Neural cell (in vitro differentiated cells): ENCODE measurements around the gene SDF2. TPM values are rescaled to one million over a fixed set of nuclear protein-coding genes. Genes with fewer than 3 reads are reported as not detected.

Experiments
- H2AFZ ChIP-seq: fragments of 200-600, 300-800 bp; sonication (generic), shearing (Covaris generic); 2 replicates; pipeline ENCODE4 v1.6.0; 2014; ENCODE audit warnings: low read depth, mild to moderate bottlenecking, antibody characterized with exemption, low read length, moderate library complexity
- H3F3A ChIP-seq: fragments of 200-600 bp; shearing (Covaris generic); 2 replicates; pipeline ENCODE4 v1.6.1; 2016; ENCODE audit warnings: mild to moderate bottlenecking, moderate library complexity, mixed read lengths, antibody characterized with exemption, low read length; ENCODE audit not compliant: insufficient read depth, poor library complexity, severe bottlenecking
- H3K27ac ChIP-seq: fragments of 200-600, 300-800 bp; sonication (generic), shearing (Covaris generic); 2 replicates; pipeline ENCODE4 v1.5.1; 2014; ENCODE audit warnings: mild to moderate bottlenecking, low read length, moderate library complexity
- H3K27me3 ChIP-seq: fragments of 300-800, 200-600 bp; sonication (generic), shearing (Covaris generic); 2 replicates; pipeline ENCODE4 v1.6.0; 2014; ENCODE audit warnings: mild to moderate bottlenecking, low read depth, low read length, moderate library complexity; ENCODE audit not compliant: insufficient read depth
- H3K36me3 ChIP-seq: fragments of 300-800, 200-600 bp; sonication (generic), shearing (Covaris generic); 2 replicates; pipeline ENCODE4 v1.5.1; 2014; ENCODE audit warnings: mild to moderate bottlenecking, antibody characterized with exemption, low read length, moderate library complexity; ENCODE audit not compliant: insufficient read depth
- H3K4me2 ChIP-seq: fragments of 300-800, 200-600 bp; sonication (generic), shearing (Covaris generic); 2 replicates; pipeline ENCODE4 v1.6.0; 2014; ENCODE audit warnings: mild to moderate bottlenecking, low read length
- H3K4me3 ChIP-seq: fragments of 300-800, 200-600 bp; sonication (generic), shearing (Covaris generic); 2 replicates; pipeline ENCODE4 v1.5.1; 2014; ENCODE audit warnings: mild to moderate bottlenecking, low read length, moderate library complexity
- H3K79me2 ChIP-seq: fragments of 200-600 bp; shearing (Covaris generic); replicated peaks from 2 replicates; pipeline ENCODE4 v1.6.0; 2014; ENCODE audit warnings: mild to moderate bottlenecking, low read length, moderate library complexity; ENCODE audit not compliant: insufficient read depth
- H3K9ac ChIP-seq: fragments of 300-800, 200-600 bp; sonication (generic), shearing (Covaris generic); 2 replicates; pipeline ENCODE4 v1.6.1; 2016; ENCODE audit warnings: mild to moderate bottlenecking, low read length, mixed read lengths
- H3K9me2 ChIP-seq: fragments of 200-600 bp; shearing (Covaris generic); 2 replicates; pipeline ENCODE4 v1.6.1; 2016; ENCODE audit warnings: mild to moderate bottlenecking, low read length, mixed read lengths; ENCODE audit not compliant: insufficient read depth
- H3K9me3 ChIP-seq: fragments of 200-600, 300-800 bp; sonication (generic), shearing (Covaris generic); 2 replicates; pipeline ENCODE4 v1.6.1; 2016; ENCODE audit warnings: mild to moderate bottlenecking, mixed run types, low read length, moderate library complexity, mixed read lengths
- H4K20me1 ChIP-seq: fragments of 200-600 bp; shearing (Covaris generic); 2 replicates; pipeline ENCODE4 v1.6.1; 2016; ENCODE audit warnings: mild to moderate bottlenecking, mixed run types; ENCODE audit not compliant: insufficient read depth
- EP300 ChIP-seq: fragments of 450-650 bp; conservative IDR thresholded peaks from 2 replicates; pipeline ENCODE4 v1.6.1; 2014; ENCODE audit warnings: antibody characterized with exemption, mild to moderate bottlenecking, moderate library complexity; ENCODE audit not compliant: poor library complexity, severe bottlenecking
- EZH2 ChIP-seq: fragments of 200-600, 300-800 bp; shearing (Covaris generic), sonication (generic); IDR thresholded peaks from 2 replicates; pipeline ENCODE4 v1.6.1; 2014; ENCODE audit warnings: antibody characterized with exemption, low read length, borderline replicate concordance, mild to moderate bottlenecking; ENCODE audit not compliant: insufficient read depth, poor library complexity, severe bottlenecking
- MXI1 ChIP-seq: fragments of 450-650 bp; conservative IDR thresholded peaks from 2 replicates; pipeline ENCODE4 v1.6.1; 2014; ENCODE audit warnings: antibody characterized with exemption, mild to moderate bottlenecking; ENCODE audit not compliant: poor library complexity, severe bottlenecking
- POLR2AphosphoS5 ChIP-seq: IDR thresholded peaks from 2 replicates; pipeline ENCODE4 v1.6.1; 2012
- RAD21 ChIP-seq: fragments of 450-650 bp; conservative IDR thresholded peaks from 2 replicates; pipeline ENCODE4 v1.6.1; 2014; ENCODE audit warnings: antibody characterized with exemption, mild to moderate bottlenecking, moderate library complexity
- SMC3 ChIP-seq: fragments of 450-650 bp; conservative IDR thresholded peaks from 2 replicates; pipeline ENCODE4 v1.6.1; 2014; ENCODE audit warnings: antibody characterized with exemption, mild to moderate bottlenecking, moderate library complexity; ENCODE audit not compliant: poor library complexity
- TAF1 ChIP-seq: IDR thresholded peaks from 2 replicates; pipeline ENCODE4 v1.6.1; 2012; ENCODE audit warnings: low read depth
- polyA plus RNA-seq: library from polyadenylated mRNA; depleted of rRNA; stranded (reverse); fragments of >200 nt; gene quantifications from 2 replicates; pipeline ENCODE4 v1.2.3, GENCODE V29; 2014
- TF ChIP-seq, protein P1 (sequence below): fragments of 450-650 bp; IDR thresholded peaks from 2 replicates; pipeline ENCODE4 v1.5.1; 2014; ENCODE audit warnings: antibody characterized with exemption, mild to moderate bottlenecking, moderate library complexity; ENCODE audit not compliant: poor library complexity, severe bottlenecking
- TF ChIP-seq, protein P2 (sequence below): IDR thresholded peaks from 2 replicates; pipeline ENCODE4 v1.6.1; 2012; ENCODE audit warnings: borderline replicate concordance

Gene SDF2
- polyA plus RNA-seq, 1 donor from 2014 or later, result 129 TPM

GRCh38 chr17:28657756-28658155 lies 4.0 kb downstream of the SDF2 start:
- Histone ChIP-seq H3F3A (no peaks in the 10 kb centered on the region), H3K9ac (no peak overlapping the region), H3K27ac (no peak overlapping the region), H4K20me1 (no peaks in the 10 kb centered on the region), H3K79me2 (peaks cover 37% of the 10 kb centered on the region), H3K27me3 (no peaks in the 10 kb centered on the region), H3K36me3 (no peaks in the 10 kb centered on the region), H2AFZ (no peak overlapping the region), H3K9me2 (no peaks in the 10 kb centered on the region), H3K4me3 (no peak overlapping the region), H3K9me3 (no peaks in the 10 kb centered on the region), H3K4me2 (no peak overlapping the region)
- TF ChIP-seq EP300, result no peak
- TF ChIP-seq RAD21, result no peak
- no peak for TF ChIP-seq TAF1
- no peak for TF ChIP-seq SMC3
- TF ChIP-seq, protein P1, sequence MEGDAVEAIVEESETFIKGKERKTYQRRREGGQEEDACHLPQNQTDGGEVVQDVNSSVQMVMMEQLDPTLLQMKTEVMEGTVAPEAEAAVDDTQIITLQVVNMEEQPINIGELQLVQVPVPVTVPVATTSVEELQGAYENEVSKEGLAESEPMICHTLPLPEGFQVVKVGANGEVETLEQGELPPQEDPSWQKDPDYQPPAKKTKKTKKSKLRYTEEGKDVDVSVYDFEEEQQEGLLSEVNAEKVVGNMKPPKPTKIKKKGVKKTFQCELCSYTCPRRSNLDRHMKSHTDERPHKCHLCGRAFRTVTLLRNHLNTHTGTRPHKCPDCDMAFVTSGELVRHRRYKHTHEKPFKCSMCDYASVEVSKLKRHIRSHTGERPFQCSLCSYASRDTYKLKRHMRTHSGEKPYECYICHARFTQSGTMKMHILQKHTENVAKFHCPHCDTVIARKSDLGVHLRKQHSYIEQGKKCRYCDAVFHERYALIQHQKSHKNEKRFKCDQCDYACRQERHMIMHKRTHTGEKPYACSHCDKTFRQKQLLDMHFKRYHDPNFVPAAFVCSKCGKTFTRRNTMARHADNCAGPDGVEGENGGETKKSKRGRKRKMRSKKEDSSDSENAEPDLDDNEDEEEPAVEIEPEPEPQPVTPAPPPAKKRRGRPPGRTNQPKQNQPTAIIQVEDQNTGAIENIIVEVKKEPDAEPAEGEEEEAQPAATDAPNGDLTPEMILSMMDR, result no peak
- TF ChIP-seq, protein P2, sequence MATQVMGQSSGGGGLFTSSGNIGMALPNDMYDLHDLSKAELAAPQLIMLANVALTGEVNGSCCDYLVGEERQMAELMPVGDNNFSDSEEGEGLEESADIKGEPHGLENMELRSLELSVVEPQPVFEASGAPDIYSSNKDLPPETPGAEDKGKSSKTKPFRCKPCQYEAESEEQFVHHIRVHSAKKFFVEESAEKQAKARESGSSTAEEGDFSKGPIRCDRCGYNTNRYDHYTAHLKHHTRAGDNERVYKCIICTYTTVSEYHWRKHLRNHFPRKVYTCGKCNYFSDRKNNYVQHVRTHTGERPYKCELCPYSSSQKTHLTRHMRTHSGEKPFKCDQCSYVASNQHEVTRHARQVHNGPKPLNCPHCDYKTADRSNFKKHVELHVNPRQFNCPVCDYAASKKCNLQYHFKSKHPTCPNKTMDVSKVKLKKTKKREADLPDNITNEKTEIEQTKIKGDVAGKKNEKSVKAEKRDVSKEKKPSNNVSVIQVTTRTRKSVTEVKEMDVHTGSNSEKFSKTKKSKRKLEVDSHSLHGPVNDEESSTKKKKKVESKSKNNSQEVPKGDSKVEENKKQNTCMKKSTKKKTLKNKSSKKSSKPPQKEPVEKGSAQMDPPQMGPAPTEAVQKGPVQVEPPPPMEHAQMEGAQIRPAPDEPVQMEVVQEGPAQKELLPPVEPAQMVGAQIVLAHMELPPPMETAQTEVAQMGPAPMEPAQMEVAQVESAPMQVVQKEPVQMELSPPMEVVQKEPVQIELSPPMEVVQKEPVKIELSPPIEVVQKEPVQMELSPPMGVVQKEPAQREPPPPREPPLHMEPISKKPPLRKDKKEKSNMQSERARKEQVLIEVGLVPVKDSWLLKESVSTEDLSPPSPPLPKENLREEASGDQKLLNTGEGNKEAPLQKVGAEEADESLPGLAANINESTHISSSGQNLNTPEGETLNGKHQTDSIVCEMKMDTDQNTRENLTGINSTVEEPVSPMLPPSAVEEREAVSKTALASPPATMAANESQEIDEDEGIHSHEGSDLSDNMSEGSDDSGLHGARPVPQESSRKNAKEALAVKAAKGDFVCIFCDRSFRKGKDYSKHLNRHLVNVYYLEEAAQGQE, result no peak
- no peak for TF ChIP-seq EZH2
- TF ChIP-seq POLR2AphosphoS5, result no peak
- TF ChIP-seq MXI1, result no peak

DNA sequence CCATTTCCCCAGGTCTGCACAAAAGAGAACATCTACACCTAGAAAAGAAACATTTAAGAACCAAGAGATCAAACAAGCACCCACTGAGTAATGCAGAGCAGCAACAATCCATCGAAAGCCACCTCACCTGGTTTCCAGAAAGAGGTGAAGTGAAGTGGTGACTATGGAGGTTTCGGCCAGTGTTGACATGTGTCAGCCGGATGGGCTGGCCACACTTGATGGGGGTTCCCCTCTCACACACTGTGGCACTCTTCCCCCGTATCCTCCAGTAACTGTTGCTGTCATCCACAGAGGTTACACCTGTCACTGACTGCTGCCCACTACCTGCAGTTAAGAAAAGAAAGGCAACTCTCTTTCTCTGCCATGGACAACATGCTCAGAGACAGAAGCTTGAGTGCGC lies 6.5 kb downstream of the SDF2 start:
- no peak overlapping the region for H2AFZ ChIP-seq
- no peaks in the 10 kb centered on the region for H3K36me3 ChIP-seq
- no peaks in the 10 kb centered on the region for H3K27me3 ChIP-seq
- no peak for TF ChIP-seq TAF1
- TF ChIP-seq SMC3, result no peak
- TF ChIP-seq, protein P1, result no peak
- no peak for TF ChIP-seq POLR2AphosphoS5
- no peak for TF ChIP-seq EP300
- TF ChIP-seq MXI1, result no peak
- TF ChIP-seq RAD21, result no peak
- TF ChIP-seq, protein P2, result no peak
- no peaks in the 10 kb centered on the region for H3K9me3 ChIP-seq
- H3K9me2 ChIP-seq, result no peaks in the 10 kb centered on the region
- H3K4me3 ChIP-seq, result no peak overlapping the region
- H3K27ac ChIP-seq, result no peak overlapping the region
- no peaks in the 10 kb centered on the region for H4K20me1 ChIP-seq
- H3K9ac ChIP-seq, result no peak overlapping the region
- peaks cover 15% of the 10 kb centered on the region for H3K79me2 ChIP-seq
- no peak overlapping the region for H3K4me2 ChIP-seq
- no peaks in the 10 kb centered on the region for H3F3A ChIP-seq
